ENCODE data around the gene PSORS1C1.

PSORS1C1 gene

DNA sequence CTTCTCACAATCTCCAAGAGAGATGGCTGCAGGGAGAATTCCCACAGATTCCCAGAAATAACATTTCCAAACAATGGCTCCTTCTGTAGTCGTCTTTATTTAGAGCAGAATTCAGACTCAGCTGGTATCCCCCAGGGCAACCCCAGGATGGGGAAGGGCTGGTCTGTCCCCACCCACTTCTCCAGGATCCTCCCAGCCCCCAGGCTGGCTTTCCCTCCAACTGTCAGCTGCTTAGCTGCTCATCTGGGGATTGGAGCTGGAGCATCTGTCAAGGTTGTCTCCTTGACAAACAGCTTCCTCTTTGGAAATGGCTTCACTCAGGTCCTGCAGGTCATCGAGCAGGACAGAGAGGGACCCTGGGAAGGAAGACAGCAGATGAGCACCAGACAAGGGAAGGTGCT lies 27.8 kb downstream of the PSORS1C1 start:
- Histone ChIP-seq H3K27ac (ENCODE audit: low read length) (no peak overlapping the region), H3K4me3 (ENCODE audit: low read length) (no peak overlapping the region), H3K9me3 (ENCODE audit: insufficient read depth, low read length) (no peaks in the 10 kb centered on the region), H3K4me2 (ENCODE audit: low read length) (no peak overlapping the region), H3K79me2 (ENCODE audit: low read length) (no peaks in the 10 kb centered on the region), H4K20me1 (ENCODE audit: insufficient read depth, low read length) (no peaks in the 10 kb centered on the region), H3K4me1 (ENCODE audit: low read length) (peaks cover 6% of the 10 kb centered on the region), H2AFZ (ENCODE audit: low read depth, low read length) (no peak overlapping the region), H3K36me3 (replicated peaks; ENCODE audit: low read depth, low read length) (no peaks in the 10 kb centered on the region), H3K27me3 (ENCODE audit: low read depth, low read length) (no peaks in the 10 kb centered on the region), H3K9ac (ENCODE audit: low read length) (no peak overlapping the region)
- TF ChIP-seq, protein P1, sequence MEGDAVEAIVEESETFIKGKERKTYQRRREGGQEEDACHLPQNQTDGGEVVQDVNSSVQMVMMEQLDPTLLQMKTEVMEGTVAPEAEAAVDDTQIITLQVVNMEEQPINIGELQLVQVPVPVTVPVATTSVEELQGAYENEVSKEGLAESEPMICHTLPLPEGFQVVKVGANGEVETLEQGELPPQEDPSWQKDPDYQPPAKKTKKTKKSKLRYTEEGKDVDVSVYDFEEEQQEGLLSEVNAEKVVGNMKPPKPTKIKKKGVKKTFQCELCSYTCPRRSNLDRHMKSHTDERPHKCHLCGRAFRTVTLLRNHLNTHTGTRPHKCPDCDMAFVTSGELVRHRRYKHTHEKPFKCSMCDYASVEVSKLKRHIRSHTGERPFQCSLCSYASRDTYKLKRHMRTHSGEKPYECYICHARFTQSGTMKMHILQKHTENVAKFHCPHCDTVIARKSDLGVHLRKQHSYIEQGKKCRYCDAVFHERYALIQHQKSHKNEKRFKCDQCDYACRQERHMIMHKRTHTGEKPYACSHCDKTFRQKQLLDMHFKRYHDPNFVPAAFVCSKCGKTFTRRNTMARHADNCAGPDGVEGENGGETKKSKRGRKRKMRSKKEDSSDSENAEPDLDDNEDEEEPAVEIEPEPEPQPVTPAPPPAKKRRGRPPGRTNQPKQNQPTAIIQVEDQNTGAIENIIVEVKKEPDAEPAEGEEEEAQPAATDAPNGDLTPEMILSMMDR (IDR thresholded peaks at IDR 0.05; ENCODE audit: low read depth, low read length), result no peak
- no peak for TF ChIP-seq EZH2phosphoT487 (IDR thresholded peaks at IDR 0.05; ENCODE audit: low read depth)

DNA sequence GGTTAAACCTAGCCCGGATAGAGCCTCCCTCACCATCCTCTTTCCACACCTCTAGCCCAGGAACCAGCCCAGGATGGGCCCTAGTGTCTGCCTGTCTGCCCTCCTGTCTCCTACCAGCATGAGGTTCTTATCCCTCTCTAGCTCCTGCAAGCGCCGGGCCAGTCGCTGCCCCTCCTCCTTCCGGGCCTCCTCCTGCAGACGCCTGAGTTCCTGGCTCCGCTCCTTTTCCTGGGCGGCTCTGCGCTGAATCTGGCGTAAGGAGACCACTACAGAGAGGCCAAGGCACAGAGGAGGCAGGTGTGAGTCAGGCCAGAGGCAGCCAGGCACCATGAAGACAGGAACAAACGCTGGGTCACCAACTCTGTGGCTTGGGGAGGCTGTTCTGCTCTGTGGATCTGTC lies 28.5 kb downstream of the PSORS1C1 start:
- H3K9me3 ChIP-seq (ENCODE audit: insufficient read depth, low read length), result no peaks in the 10 kb centered on the region
- H3K4me2 ChIP-seq (ENCODE audit: low read length), result no peak overlapping the region
- no peak overlapping the region for H3K27ac ChIP-seq (ENCODE audit: low read length)
- H2AFZ ChIP-seq (ENCODE audit: low read depth, low read length), result no peak overlapping the region
- H3K79me2 ChIP-seq (ENCODE audit: low read length), result no peaks in the 10 kb centered on the region
- no peak overlapping the region for H3K9ac ChIP-seq (ENCODE audit: low read length)
- TF ChIP-seq, protein P1 (IDR thresholded peaks at IDR 0.05; ENCODE audit: low read depth, low read length), result no peak
- no peak for TF ChIP-seq EZH2phosphoT487 (IDR thresholded peaks at IDR 0.05; ENCODE audit: low read depth)
- H4K20me1 ChIP-seq (ENCODE audit: insufficient read depth, low read length), result no peaks in the 10 kb centered on the region
- H3K4me3 ChIP-seq (ENCODE audit: low read length), result no peak overlapping the region
- H3K27me3 ChIP-seq (ENCODE audit: low read depth, low read length), result no peaks in the 10 kb centered on the region
- no peaks in the 10 kb centered on the region for H3K4me1 ChIP-seq (ENCODE audit: low read length)
- peaks cover under 1% of the 10 kb centered on the region for H3K36me3 ChIP-seq (replicated peaks; ENCODE audit: low read depth, low read length)

DNA sequence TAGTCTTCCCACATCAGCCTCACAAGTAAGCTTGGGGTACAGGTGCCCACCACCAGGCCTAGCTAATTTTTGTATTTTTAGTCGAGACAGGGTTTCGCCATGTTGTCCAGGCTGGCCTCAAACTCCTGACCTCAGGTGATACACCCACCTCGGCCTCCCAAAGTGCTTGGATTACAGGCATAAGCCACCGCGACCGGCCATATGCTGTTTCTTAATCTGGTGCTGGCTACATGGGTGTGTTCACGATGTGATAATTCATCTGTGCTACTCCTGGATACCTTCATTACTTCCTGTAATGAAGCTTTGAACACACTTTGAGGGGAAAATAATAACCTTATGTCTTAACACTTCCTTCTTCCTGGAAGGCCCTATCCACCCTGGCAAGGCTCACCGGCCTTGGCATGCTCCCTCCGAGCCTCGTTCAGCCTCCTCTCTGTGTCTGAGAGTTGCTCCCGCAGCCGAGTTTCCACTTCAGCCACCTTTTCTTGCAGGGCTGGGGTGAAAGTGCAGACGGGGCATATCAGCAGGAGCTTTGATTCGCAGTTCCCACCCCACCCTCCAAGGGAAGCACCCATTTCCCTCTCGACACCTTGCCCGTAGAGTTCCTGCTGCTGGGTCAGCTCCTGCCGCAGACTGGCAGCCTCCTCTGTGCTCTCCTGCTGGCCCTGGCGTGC lies 29.8 kb downstream of the PSORS1C1 start:
- Histone ChIP-seq H3K79me2 (ENCODE audit: low read length) (no peaks in the 10 kb centered on the region), H3K27ac (ENCODE audit: low read length) (no peak overlapping the region), H3K36me3 (replicated peaks; ENCODE audit: low read depth, low read length) (peaks cover 2% of the 10 kb centered on the region), H3K9ac (ENCODE audit: low read length) (no peak overlapping the region), H4K20me1 (ENCODE audit: insufficient read depth, low read length) (no peaks in the 10 kb centered on the region), H2AFZ (ENCODE audit: low read depth, low read length) (no peak overlapping the region), H3K4me1 (ENCODE audit: low read length) (no peaks in the 10 kb centered on the region), H3K27me3 (ENCODE audit: low read depth, low read length) (no peaks in the 10 kb centered on the region), H3K9me3 (ENCODE audit: insufficient read depth, low read length) (no peaks in the 10 kb centered on the region), H3K4me2 (ENCODE audit: low read length) (no peak overlapping the region), H3K4me3 (ENCODE audit: low read length) (no peak overlapping the region)
- TF ChIP-seq, protein P1 (IDR thresholded peaks at IDR 0.05; ENCODE audit: low read depth, low read length), result no peak
- no peak for TF ChIP-seq EZH2phosphoT487 (IDR thresholded peaks at IDR 0.05; ENCODE audit: low read depth)

DNA sequence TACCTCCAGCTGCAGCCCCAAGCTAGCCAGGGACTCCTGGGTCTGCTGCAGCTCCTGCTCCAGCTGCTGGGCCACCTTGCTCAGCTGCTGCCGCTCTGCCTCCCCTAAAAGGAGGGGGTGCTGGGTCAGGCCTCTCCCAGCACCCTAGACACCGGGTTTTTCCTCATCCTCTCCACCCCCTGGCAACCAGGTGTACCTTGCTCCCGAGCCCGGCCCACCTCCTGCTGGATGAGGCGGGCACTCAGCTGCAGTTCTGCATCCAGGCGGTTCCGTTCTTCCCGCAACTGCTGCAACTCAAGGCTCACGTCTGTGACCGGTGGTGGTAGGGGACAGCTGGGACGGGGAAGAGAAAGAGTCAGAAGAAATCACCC lies 30.4 kb downstream of the PSORS1C1 start:
- H3K4me1 ChIP-seq (ENCODE audit: low read length), result no peaks in the 10 kb centered on the region
- no peak overlapping the region for H3K4me2 ChIP-seq (ENCODE audit: low read length)
- H3K9me3 ChIP-seq (ENCODE audit: insufficient read depth, low read length), result no peaks in the 10 kb centered on the region
- no peak overlapping the region for H3K27ac ChIP-seq (ENCODE audit: low read length)
- no peak overlapping the region for H2AFZ ChIP-seq (ENCODE audit: low read depth, low read length)
- peaks cover 2% of the 10 kb centered on the region for H3K36me3 ChIP-seq (replicated peaks; ENCODE audit: low read depth, low read length)
- no peaks in the 10 kb centered on the region for H3K27me3 ChIP-seq (ENCODE audit: low read depth, low read length)
- no peak overlapping the region for H3K4me3 ChIP-seq (ENCODE audit: low read length)
- no peak for TF ChIP-seq EZH2phosphoT487 (IDR thresholded peaks at IDR 0.05; ENCODE audit: low read depth)
- TF ChIP-seq, protein P1 (IDR thresholded peaks at IDR 0.05; ENCODE audit: low read depth, low read length), result no peak
- H3K9ac ChIP-seq (ENCODE audit: low read length), result no peak overlapping the region
- H4K20me1 ChIP-seq (ENCODE audit: insufficient read depth, low read length), result no peaks in the 10 kb centered on the region
- H3K79me2 ChIP-seq (ENCODE audit: low read length), result no peaks in the 10 kb centered on the region

Measured in OCI-LY3 (cell line).